ENCODE measurements around the gene ZMYND15. TPM values are rescaled to one million over a fixed set of nuclear protein-coding genes. Genes with fewer than 3 reads are reported as not detected.

ZMYND15 gene
- total and polyA plus RNA-seq, 2 of the 13 experiments (the other 11 are each of a cell fraction or from before 2014, with no cell fraction given) = 0.24 to 2.7 TPM

GRCh38 chr17:4759776-4760236, 20.2 kb downstream of the ZMYND15 start (continued):
- no peak for TF ChIP-seq ZNF121 (CRISPR knock-in tag; IDR thresholded peaks at IDR 0.05)
- TF ChIP-seq EEA1 (CRISPR knock-in tag; IDR thresholded peaks at IDR 0.05; ENCODE audit: borderline replicate concordance) = no peak
- TF ChIP-seq RNF2 (conservative IDR thresholded peaks at IDR 0.05; ENCODE audit: low read depth) = no peak
- TF ChIP-seq PPARG (CRISPR knock-in tag; conservative IDR thresholded peaks at IDR 0.05) = peak; percentile 44; the same call in 1 of the 2 replicates
- no peak for TF ChIP-seq ZNF225 (CRISPR knock-in tag; IDR thresholded peaks at IDR 0.05)
- no peak for TF ChIP-seq ZNF564 (CRISPR knock-in tag; IDR thresholded peaks at IDR 0.05)
- TF ChIP-seq MZF1 (CRISPR knock-in tag; IDR thresholded peaks at IDR 0.05; ENCODE audit: borderline replicate concordance) = no peak
- no peak for TF ChIP-seq ZNF260 (CRISPR knock-in tag; IDR thresholded peaks at IDR 0.05; ENCODE audit: borderline replicate concordance, low read depth)
- TF ChIP-seq SSRP1 (CRISPR knock-in tag; IDR thresholded peaks at IDR 0.05) = no peak
- 0 out of 2 replicates have a peak, but pooled peaks have one; percentile 49 for TF ChIP-seq ZHX2 (IDR thresholded peaks at IDR 0.05; ENCODE audit: low read depth)
- TF ChIP-seq ZHX2 (CRISPR knock-in tag; IDR thresholded peaks at IDR 0.05; ENCODE audit: borderline replicate concordance) = no peak
- no peak for TF ChIP-seq EED (CRISPR knock-in tag; IDR thresholded peaks at IDR 0.05)
- TF ChIP-seq MYPOP (CRISPR knock-in tag; IDR thresholded peaks at IDR 0.05) = no peak
- TF ChIP-seq POLR2G (IDR thresholded peaks at IDR 0.05; ENCODE audit: low read depth, low read length) = no peak
- TF ChIP-seq ZNF251 (CRISPR knock-in tag; IDR thresholded peaks at IDR 0.05) = no peak
- no peak for TF ChIP-seq TAF1 (CRISPR knock-in tag; IDR thresholded peaks at IDR 0.05)
- peak; percentile 63; the same call in 1 of the 2 replicates for TF ChIP-seq ZNF792 (CRISPR knock-in tag; IDR thresholded peaks at IDR 0.05)
- 0 out of 2 replicates have a peak, but pooled peaks have one; percentile 52 for TF ChIP-seq ZHX1 (CRISPR knock-in tag; IDR thresholded peaks at IDR 0.05; ENCODE audit: low read depth)
- peak; percentile 87; the same call in 1 of the 2 replicates for TF ChIP-seq ZNF362 (CRISPR knock-in tag; IDR thresholded peaks at IDR 0.05; ENCODE audit: borderline replicate concordance)
- no peak for TF ChIP-seq ZNF501 (CRISPR knock-in tag; IDR thresholded peaks at IDR 0.05)
